Activated CD8-positive, alpha-beta memory T cell treated with anti-CD3 and anti-CD28 coated beads, Interleukin-2, amount 10 ng/mL, durations not matched to agents 7 days and 5 days (primary cell): ENCODE data around the gene SIPA1L3. TPM values are rescaled to one million over a fixed set of nuclear protein-coding genes. Genes with fewer than 3 reads are reported as not detected.

ENCODE experiments used
- ATAC-seq: fragments of 150-1000 bp; cut with Tn5 transposase; one replicate; pipeline ENCODE4 v1.10.0; 2021; ENCODE audit warnings: moderate library complexity
- CTCF ChIA-PET: fragments of 350-600 bp; sonication (Branson Sonifier 250); formaldehyde crosslinking; loops from one replicate; lab custom pipeline; 2021; ENCODE audit warnings: antibody characterized with exemption; lab: Charles Lee
- DNase-seq: peaks from one replicate; pipeline ENCODE4 v3.0.0-alpha.2; 2020
- H3K27ac Mint-ChIP-seq: one replicate; pipeline ENCODE4 v1.8.0; 2021; ENCODE audit warnings: mild to moderate bottlenecking, mixed read lengths
- H3K27me3 Mint-ChIP-seq: one replicate; pipeline ENCODE4 v1.8.0; 2021; ENCODE audit warnings: mixed read lengths
- H3K36me3 Mint-ChIP-seq: one replicate; pipeline ENCODE4 v1.8.0; 2021; ENCODE audit warnings: mild to moderate bottlenecking, mixed read lengths
- H3K4me1 Mint-ChIP-seq: one replicate; pipeline ENCODE4 v1.8.0; 2021; ENCODE audit warnings: mixed read lengths
- H3K4me3 Mint-ChIP-seq: one replicate; pipeline ENCODE4 v1.8.0; 2021; ENCODE audit warnings: mild to moderate bottlenecking, moderate library complexity, mixed read lengths
- H3K9me3 Mint-ChIP-seq: one replicate; pipeline ENCODE4 v1.8.0; 2022; ENCODE audit warnings: low read depth, mixed read lengths
- total RNA-seq, 2 experiments: library from RNA; stranded (reverse); gene quantifications; one replicate each; pipeline ENCODE4 v1.2.3, GENCODE V29; 2021

SIPA1L3 gene
- total RNA-seq, 2 experiments from 2014 or later = 16.6 to 21.6 TPM

DNA sequence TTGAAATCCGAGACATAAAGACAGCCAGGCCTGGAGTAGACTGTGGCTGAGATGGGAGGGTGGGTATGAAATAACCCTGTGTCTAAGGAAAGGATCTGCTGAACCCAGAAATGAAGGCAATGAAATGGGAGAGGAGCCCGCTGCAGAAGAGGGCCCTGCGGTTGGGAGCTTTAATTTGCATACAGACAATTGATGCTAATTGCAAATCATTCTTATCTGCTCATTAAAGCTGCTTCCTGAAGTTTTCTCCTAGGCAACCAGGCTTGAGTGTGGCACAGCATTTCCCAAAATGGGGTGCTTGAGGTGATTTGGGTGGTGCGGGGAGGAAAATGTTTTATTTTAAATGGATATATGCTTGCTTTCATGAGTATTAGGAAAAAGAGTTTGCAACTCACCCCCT, 261.6 kb downstream of the SIPA1L3 start:
- CTCF ChIA-PET = no interaction called here
- ATAC-seq = no peak
- H3K27me3 Mint-ChIP-seq = no peaks in the 10 kb centered on the region
- H3K9me3 Mint-ChIP-seq = no peaks in the 10 kb centered on the region
- H3K4me3 Mint-ChIP-seq = no peak overlapping the region
- H3K4me1 Mint-ChIP-seq = no peaks in the 10 kb centered on the region
- peaks cover 7% of the 10 kb centered on the region for H3K36me3 Mint-ChIP-seq
- no peak overlapping the region for H3K27ac Mint-ChIP-seq
- no peak for DNase-seq

DNA sequence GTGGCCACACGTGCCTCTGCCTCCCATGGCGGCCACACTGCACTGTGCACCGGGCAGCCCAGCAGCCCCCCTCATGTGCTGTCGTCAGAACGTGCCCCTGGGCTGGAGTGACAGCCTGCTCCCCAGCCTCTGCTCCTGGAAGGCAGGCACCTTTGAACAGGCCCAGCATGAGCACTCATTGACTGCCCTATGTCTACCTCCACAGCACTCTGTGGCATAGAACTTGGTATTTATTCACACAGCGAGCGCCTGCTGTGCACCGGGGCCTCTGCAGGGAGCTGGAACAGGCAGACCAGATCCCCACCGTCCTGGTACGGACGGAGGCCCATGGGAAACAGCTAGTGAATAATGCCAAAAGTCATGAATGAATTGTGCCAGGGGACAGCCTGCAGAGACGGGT, 263.3 kb downstream of the SIPA1L3 start:
- Mint-ChIP-seq H3K9me3 (no peaks in the 10 kb centered on the region), H3K27me3 (no peaks in the 10 kb centered on the region), H3K36me3 (no peaks in the 10 kb centered on the region), H3K4me3 (no peak overlapping the region), H3K4me1 (no peaks in the 10 kb centered on the region), H3K27ac (no peak overlapping the region)
- ATAC-seq (no peak), DNase-seq (no peak)
- CTCF ChIA-PET = no interaction called here

DNA sequence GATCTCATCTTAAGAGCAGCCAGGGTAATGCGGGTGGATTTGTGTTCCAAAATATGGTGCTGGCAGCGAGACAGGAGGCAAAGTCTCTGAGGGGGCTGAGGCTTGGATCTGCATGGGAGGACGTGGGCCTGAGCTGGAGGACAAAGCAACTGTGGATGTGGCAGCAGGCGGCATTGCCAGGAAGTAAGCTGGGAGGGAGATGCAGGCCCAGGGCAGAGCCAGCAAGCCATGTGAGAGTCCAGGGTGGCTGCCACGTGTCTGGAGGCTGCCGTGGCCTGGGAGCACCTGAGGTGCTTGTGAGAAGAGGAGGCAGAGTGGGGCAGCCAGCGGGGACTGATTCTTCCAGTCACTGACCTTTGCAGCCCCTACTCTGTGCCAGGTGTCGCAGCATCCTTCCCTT, 265.0 kb downstream of the SIPA1L3 start:
- H3K4me3 Mint-ChIP-seq = no peak overlapping the region
- H3K4me1 Mint-ChIP-seq = no peaks in the 10 kb centered on the region
- H3K27ac Mint-ChIP-seq = no peak overlapping the region
- H3K27me3 Mint-ChIP-seq = no peaks in the 10 kb centered on the region
- no peak for DNase-seq
- H3K36me3 Mint-ChIP-seq = no peaks in the 10 kb centered on the region
- CTCF ChIA-PET = no interaction called here
- ATAC-seq = no peak
- H3K9me3 Mint-ChIP-seq = no peaks in the 10 kb centered on the region

DNA sequence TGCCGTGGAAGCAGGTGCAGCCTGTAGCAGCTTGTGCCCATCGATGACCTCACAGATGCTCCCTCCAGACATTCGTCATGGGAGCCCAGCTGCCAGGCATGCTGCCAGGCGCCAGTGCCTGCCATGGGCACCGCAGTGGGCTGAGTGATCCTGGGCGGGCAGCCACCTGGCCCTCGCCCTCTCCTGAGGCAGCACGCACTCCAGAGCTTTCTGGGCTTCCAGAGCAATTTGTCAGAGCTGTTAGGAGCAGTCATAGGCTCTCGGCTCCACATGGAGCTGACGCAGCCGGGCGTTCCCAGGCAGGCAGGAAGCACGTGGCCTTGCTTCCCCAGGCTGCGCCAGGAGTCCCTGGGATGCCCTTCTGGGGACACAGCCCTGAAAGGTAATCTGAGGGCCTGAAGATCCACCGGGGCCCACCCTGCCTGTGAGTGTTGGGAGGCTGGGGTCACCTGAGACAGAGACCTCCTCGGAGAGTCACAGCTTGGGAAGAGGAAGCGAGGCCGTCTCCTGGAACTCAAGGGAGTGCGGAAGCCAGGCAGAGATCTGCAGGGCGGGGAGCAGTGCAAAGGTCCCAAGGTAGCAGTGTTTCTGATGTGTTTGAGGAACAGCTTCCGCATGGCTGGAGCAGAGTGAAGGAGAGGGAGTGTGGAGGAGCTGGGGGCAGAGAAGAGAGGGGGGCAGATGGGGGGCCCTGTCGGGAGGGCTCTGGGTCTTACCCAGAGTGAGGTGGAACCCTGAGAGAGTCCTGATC, 266.5 kb downstream of the SIPA1L3 start:
- CTCF ChIA-PET = interaction anchor here (0.6 kb wide), 1 partner anchor 213 kb away, joined by 3 read pairs; no protein-coding TSS in a partner anchor

DNA sequence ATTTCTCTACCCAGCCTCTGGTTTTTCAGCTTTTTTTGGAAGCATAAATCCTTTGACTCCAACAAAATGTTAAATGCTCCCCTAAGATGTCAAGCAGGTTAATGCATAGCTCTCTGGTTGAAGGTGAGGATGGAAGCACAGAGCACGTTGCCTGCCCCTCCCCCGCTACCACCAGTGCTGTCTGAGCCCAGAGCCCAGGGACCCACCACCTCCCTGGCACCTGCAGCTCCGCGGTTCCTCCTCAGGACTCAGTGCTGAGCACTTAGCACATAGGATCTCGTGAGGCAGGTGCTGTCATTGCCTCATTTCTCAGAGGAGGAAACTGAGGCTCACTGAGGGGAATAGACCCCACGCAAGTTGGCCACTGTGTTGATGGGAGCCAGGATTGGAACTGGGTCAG, 268.4 kb downstream of the SIPA1L3 start:
- Mint-ChIP-seq H3K4me1 (no peaks in the 10 kb centered on the region), H3K36me3 (peaks cover 2% of the 10 kb centered on the region), H3K4me3 (no peak overlapping the region), H3K9me3 (peaks cover 2% of the 10 kb centered on the region), H3K27ac (no peak overlapping the region), H3K27me3 (no peaks in the 10 kb centered on the region)
- DNase-seq = no peak
- no peak for ATAC-seq
- CTCF ChIA-PET = no interaction called here

More for the DNA sequence above, 266.5 kb downstream of the SIPA1L3 start:
- no peak overlapping the region for H3K27ac Mint-ChIP-seq
- no peaks in the 10 kb centered on the region for H3K36me3 Mint-ChIP-seq
- no peak for ATAC-seq
- no peak for DNase-seq
- H3K4me3 Mint-ChIP-seq = no peak overlapping the region
- H3K9me3 Mint-ChIP-seq = no peaks in the 10 kb centered on the region
- H3K4me1 Mint-ChIP-seq = no peaks in the 10 kb centered on the region
- H3K27me3 Mint-ChIP-seq = no peaks in the 10 kb centered on the region

DNA sequence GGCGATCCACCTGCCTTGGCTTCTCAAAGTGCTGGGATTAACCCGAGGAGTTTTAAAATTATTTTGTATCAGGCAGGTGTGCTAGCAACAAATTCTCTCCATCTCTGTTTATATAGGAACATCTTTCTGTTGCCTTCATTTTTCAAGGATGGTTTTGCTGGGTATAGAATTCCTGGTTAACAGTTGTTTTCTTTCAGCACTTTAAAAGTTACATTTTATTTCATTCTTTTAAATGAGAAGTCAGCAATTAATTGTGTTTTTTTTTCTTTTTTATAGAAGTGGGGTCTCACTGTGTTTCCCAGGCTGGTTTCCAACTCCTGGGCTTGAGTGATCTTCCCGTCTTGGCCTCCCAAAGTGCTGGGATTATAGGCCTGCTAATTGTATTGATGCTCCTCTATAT, 273.1 kb downstream of the SIPA1L3 start:
- ATAC-seq = no peak
- peaks cover 6% of the 10 kb centered on the region for H3K36me3 Mint-ChIP-seq
- no peak overlapping the region for H3K27ac Mint-ChIP-seq
- CTCF ChIA-PET = no interaction called here
- H3K4me1 Mint-ChIP-seq = no peaks in the 10 kb centered on the region
- no peak overlapping the region for H3K4me3 Mint-ChIP-seq
- no peak for DNase-seq
- peaks cover 6% of the 10 kb centered on the region for H3K9me3 Mint-ChIP-seq
- H3K27me3 Mint-ChIP-seq = no peaks in the 10 kb centered on the region

DNA sequence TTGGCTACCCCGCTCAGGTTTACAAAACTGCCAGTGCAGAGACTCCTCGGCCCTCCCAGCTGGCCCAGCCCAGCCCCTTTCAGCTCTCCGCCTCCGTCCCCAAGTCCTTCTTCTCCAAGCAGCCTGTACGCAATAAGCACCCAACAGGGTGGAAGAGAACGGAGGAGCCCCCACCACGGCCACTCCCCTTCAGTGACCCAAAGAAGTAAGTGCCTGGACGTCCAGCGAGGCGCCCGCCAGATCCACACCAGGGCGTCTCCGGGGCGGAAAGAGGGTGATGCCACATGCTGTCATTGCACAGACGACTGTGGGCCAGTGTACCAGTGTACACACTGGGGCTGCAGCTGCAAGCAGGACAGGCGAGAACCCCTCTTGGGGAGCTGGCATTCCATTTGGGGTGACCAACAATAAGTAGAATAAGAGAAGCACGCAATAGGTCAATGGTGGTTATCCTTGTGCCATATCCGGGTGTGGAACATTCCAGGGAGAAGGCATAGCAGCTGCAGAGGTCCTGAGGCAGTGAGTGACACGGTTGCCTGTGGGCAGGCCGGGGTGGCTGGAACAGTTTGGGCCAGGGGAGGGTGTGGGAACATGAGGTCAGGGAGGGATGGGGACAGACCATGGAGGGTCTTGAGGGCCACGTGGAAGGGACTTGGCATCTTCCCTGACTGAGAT, 275.7 kb downstream of the SIPA1L3 start:
- CTCF ChIA-PET = interaction anchor here (0.7 to 1.1 kb wide), 2 partner anchors 9 to 190 kb away, joined by 3 read pairs; no protein-coding TSS in a partner anchor
- no peak for DNase-seq
- ATAC-seq = no peak
- Mint-ChIP-seq H3K4me1 (no peaks in the 10 kb centered on the region), H3K27ac (no peak overlapping the region), H3K4me3 (no peak overlapping the region), H3K27me3 (no peaks in the 10 kb centered on the region), H3K9me3 (peaks cover 6% of the 10 kb centered on the region), H3K36me3 (peaks cover 6% of the 10 kb centered on the region)

DNA sequence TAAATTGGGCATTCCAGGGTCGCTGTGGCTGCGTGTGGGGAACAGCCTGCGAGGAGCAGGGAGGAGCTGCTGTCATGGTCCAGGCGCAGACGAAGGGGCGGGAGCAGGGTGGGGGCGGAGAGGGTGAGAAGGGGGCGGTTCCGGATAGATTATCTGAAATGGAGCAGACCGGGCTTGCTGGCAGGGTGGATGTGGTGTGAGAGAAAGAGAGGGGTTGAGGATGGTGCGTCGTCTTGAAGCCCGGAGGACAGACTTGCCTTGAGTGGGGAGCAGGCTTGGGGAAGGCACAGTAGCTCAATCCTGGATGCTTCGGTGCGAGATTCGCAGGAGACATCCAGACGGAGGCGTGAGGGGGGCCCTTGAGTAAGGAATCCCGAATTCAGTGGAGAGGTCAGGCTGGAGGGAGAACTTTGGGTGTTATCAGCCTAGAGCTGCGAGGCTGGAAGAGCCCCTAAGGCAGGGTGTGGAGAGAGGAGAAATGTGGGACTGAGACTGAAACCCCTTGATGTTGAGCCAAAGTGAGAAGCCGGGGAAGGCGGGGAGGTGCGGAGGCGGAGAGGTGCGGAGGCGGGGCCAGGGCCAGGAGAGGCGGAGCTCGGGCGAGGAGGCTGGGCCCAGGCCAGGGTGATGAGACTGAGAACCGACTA, 276.4 kb downstream of the SIPA1L3 start:
- H3K4me1 Mint-ChIP-seq = no peaks in the 10 kb centered on the region
- DNase-seq (no peak), ATAC-seq (no peak)
- no peak overlapping the region for H3K4me3 Mint-ChIP-seq
- no peak overlapping the region for H3K27ac Mint-ChIP-seq
- H3K27me3 Mint-ChIP-seq = no peaks in the 10 kb centered on the region
- CTCF ChIA-PET = no interaction called here
- H3K36me3 Mint-ChIP-seq = peaks cover 6% of the 10 kb centered on the region
- peaks cover 6% of the 10 kb centered on the region for H3K9me3 Mint-ChIP-seq

DNA sequence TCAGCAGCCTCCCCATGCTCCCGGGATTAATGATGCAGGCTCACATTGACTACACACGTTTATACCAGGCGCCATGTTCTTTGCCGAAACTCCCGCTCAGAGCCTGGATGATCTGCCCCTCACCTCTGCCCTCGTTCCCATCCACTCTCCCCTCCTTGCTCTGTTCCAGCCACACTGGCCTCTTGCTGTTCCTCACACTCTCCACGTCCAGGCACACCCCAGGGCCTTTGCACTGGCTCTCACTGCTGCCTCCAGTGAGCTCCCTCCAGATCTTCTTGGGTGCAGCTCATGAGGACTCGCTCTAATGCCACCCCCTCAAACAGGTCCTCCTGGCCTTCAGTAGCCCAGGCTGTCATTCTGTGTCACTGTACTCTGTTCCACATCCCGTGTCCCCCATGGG, 277.8 kb downstream of the SIPA1L3 start:
- no peak for DNase-seq
- Mint-ChIP-seq H3K4me1 (peaks cover under 1% of the 10 kb centered on the region), H3K27me3 (no peaks in the 10 kb centered on the region), H3K27ac (no peak overlapping the region), H3K36me3 (peaks cover 4% of the 10 kb centered on the region), H3K4me3 (no peak overlapping the region), H3K9me3 (peaks cover 4% of the 10 kb centered on the region)
- no peak for ATAC-seq
- CTCF ChIA-PET = no interaction called here

DNA sequence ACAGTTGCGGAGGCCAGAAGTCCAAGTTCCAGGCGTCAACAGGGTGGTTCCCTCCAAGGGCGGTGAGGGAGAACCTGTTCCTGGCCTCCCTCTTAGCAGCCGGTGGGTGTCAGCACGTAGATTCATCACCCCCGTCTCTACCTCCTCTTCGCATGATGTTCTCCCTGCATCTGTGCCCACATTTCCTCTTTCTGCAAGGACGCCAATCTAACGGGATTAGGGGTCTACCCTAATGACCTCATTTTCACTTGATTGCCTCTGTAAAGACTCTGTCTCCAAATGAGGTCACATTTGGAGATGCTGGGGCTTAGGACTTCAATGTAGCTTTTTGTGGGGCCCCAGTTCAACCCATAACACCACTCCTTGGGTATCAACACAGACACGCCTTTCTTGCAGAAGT, 278.6 kb downstream of the SIPA1L3 start:
- H3K36me3 Mint-ChIP-seq = peaks cover 4% of the 10 kb centered on the region
- H3K4me3 Mint-ChIP-seq = no peak overlapping the region
- H3K4me1 Mint-ChIP-seq = peaks cover 1% of the 10 kb centered on the region

DNA sequence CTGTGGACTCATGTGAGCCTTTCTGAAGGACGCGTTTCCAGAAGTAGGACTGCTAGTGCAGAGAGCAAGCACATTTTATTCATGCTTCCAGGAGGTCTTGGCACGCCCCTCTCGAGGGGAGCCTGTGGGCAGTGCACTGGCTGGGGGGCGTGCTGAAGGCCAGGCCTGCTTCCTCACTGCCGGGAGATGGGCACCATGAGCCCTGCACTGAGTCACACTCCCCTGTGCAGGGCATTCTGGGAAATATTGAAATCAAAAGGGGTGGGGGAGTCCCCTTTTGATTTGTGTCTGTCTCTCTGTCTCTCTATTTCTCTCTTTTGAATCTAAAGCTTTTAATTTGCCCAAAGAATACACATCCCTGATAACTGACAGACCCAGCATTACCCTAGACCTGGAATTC, 283.1 kb downstream of the SIPA1L3 start:
- H3K4me1 Mint-ChIP-seq = peaks cover 1% of the 10 kb centered on the region
- H3K27me3 Mint-ChIP-seq = no peaks in the 10 kb centered on the region
- H3K27ac Mint-ChIP-seq = no peak overlapping the region
- DNase-seq (no peak), ATAC-seq (no peak)
- H3K36me3 Mint-ChIP-seq = peaks cover 1% of the 10 kb centered on the region
- H3K4me3 Mint-ChIP-seq = no peak overlapping the region
- CTCF ChIA-PET = interaction anchor here (0.7 kb wide), 1 partner anchor 14 kb away, joined by 3 read pairs; no protein-coding TSS in a partner anchor
- H3K9me3 Mint-ChIP-seq = no peaks in the 10 kb centered on the region

More for the DNA sequence above, 278.6 kb downstream of the SIPA1L3 start:
- peaks cover 4% of the 10 kb centered on the region for H3K9me3 Mint-ChIP-seq
- H3K27ac Mint-ChIP-seq = no peak overlapping the region
- no peak for ATAC-seq
- H3K27me3 Mint-ChIP-seq = no peaks in the 10 kb centered on the region
- DNase-seq = no peak
- CTCF ChIA-PET = no interaction called here

DNA sequence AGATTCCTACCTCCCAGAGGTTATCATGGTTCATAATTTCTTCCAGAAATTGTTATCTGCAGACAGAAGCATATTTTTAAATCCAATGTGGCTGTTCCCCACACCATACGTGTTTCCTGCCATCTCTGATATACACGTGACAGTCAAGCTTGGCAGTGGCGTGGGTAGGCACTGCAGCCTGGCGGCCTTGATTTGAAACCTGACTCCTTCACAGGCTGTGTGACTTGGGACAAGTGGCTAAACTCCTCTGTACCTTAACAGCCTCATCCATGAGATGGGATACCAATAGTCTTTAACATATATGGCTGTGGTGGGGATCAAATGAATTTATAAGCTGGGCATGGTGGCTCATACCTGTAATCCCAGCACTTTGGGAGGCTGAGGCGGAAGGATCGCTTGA, 283.8 kb downstream of the SIPA1L3 start:
- ATAC-seq = no peak
- no peak for DNase-seq
- Mint-ChIP-seq H3K9me3 (no peaks in the 10 kb centered on the region), H3K27ac (no peak overlapping the region), H3K4me3 (no peak overlapping the region), H3K36me3 (peaks cover 1% of the 10 kb centered on the region), H3K4me1 (peaks cover 1% of the 10 kb centered on the region), H3K27me3 (no peaks in the 10 kb centered on the region)
- CTCF ChIA-PET = interaction anchor here (0.7 to 1.5 kb wide), 2 partner anchors 8 to 15 kb away, joined by 3 read pairs; no protein-coding TSS in a partner anchor

DNA sequence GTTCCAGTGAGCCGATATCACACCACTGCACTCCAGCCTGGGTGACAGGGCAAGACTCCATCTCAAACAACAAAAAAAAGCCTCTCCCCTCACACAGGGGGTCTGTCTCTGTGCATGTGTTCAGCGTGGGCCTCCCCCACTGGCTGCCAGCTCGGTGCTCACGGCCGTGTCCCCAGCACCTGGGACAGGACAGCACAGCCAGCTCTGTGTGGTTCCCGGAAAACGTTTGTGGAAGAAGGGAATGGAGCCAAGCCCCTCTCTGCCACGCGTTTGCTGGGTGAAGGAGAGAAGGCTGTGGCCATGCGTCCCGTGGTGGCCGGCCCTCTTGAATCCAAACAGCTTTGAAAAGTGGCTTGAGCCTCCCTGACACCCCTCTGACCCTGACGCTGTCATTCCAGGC, 284.7 kb downstream of the SIPA1L3 start:
- Mint-ChIP-seq H3K4me3 (no peak overlapping the region), H3K27ac (no peak overlapping the region), H3K9me3 (no peaks in the 10 kb centered on the region), H3K27me3 (no peaks in the 10 kb centered on the region), H3K36me3 (peaks cover 4% of the 10 kb centered on the region), H3K4me1 (peaks cover 1% of the 10 kb centered on the region)
- CTCF ChIA-PET = interaction anchor here (1.5 kb wide), 1 partner anchor 9 kb away, joined by 3 read pairs; no protein-coding TSS in a partner anchor
- ATAC-seq (no peak), DNase-seq (no peak)
